GF-D8 (cell line): ENCODE results near the gene HSPA2.
"Not testable (repeated sequence)": the region's sequence is repeated elsewhere in the genome, so short reads cannot be mapped to it uniquely, and the experiment has no call there.

ENCODE experiments used
- DNase-seq: peaks from one replicate; lab custom pipeline; 2025; lab: John Stamatoyannopoulos, UW

Gene HSPA2

GRCh38 chr14:64515053-64515452 is 25.5 kb upstream of the HSPA2 start:
- DNase-seq: no peak

DNA sequence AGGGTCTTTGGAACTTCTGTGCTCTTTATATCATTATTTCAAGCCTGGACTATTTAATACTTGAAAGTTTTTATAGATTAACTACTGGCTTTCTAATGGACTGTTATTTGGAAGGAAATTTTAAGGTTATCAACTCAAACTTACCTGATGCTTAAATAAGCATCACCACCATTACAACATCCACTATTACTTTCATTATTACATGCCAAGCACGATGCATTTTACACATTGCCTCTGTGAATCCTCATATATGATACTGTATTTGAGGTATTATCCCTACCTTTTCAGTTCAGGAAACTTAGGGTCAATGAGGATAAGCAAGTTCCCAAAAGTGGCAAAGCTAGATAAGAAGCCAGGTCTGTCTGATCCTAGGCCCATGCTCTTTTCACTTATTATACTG is 23.6 kb upstream of the HSPA2 start:
- no peak for DNase-seq

DNA sequence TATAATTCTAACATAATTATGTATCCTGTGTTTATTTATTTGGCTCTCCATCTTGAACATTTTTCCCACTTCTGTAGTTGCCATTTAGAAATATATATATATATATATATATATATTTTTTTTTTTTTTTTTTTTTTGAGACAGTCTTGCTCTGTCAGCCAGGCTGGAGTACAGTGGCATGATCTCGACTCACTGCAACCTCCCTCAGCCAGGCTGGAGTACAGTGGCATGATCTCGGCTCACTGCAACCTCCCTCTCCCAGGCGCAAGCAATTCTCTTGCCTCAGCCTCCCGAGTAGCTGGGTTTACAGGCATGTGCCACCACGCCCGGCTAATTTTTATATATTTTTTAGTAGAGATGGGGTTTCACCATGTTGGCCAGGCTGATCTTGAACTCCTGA is 22.9 kb upstream of the HSPA2 start:
- not testable (repeated sequence) for DNase-seq

DNA sequence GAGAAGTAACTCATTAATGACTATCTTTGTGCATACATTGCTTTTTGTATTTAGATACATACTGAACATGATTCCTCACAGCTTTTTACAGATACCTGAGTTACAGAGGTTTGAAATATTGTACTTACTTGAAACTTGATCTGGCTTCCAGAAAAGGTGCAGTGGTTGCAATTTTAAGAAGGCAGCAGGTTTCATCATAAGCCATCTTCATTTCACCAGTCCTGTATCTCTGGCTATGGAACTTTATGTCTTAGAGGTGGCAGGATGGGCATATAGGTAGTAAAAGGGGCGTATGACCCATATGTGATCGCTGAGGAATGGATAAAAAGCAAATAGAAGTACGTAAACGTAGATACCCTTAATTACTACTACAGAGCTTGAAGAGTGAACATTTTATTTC is 22.3 kb upstream of the HSPA2 start:
- DNase-seq: no peak

- no peak for DNase-seq
Measured at GRCh38 chr14:64520699-64521098, 19.8 kb upstream of the HSPA2 start.

- no peak for DNase-seq
Measured at GRCh38 chr14:64522591-64523355, 17.8 kb upstream of the HSPA2 start.

GRCh38 chr14:64525354-64525753 is 15.2 kb upstream of the HSPA2 start:
- no peak for DNase-seq

DNA sequence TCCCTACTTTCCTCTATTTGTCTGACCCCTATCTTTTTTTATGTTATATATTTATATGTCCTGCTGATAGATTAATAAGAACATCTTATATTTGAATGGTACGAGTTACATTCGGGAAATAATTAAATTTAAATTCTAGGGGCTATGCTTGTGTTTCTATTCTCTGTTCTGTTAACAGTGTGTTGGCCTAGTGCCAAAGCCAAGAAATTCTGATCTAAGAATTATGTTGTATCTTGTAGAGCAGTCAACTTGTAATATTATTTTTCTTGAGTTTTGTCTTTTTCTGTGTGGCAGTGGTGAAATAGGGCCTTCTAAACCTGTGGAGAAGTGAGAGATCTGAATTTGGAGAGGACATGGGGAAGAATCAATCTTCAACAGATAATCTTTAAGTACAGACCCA is 9.0 kb upstream of the HSPA2 start:
- DNase-seq: no peak

DNA sequence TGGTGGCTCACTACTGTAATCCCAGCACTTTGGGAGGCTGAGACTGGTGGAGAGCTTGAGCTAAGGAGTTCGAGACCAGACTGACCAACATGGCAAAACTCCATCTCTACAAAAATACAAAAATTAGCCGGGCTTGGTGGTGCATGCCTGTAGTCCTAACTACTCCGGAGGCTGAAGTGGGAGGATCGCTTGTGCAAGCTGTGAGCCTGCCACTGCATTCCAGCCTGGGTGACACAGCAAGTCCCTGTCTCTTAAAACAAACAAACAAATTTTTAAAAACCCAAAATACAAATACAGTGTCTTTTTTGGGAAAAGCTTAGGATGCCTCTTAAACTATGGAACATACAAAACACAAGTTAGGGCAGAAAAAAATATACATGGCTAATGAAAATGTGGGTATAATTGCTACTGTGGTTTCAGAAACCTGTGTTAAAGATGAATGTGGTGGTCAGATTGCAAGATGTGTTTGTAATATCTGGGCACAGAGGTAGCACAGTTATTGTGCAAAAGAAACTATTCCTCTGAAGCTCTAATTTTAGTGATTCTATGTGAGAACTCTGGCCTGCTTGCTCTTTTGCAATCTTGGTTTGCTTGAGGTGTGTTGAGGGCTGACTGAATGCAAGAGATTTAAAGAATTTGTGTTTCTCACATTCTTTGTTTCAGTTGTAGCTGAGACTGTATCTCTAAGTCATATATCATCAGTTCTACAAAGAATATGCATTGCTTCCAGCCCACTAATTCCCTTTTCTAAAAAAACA is 3.9 kb upstream of the HSPA2 start:
- DNase-seq: no peak

GRCh38 chr14:64541261-64541971 is 875 bp downstream of the HSPA2 start:
- DNase-seq: no peak

DNA sequence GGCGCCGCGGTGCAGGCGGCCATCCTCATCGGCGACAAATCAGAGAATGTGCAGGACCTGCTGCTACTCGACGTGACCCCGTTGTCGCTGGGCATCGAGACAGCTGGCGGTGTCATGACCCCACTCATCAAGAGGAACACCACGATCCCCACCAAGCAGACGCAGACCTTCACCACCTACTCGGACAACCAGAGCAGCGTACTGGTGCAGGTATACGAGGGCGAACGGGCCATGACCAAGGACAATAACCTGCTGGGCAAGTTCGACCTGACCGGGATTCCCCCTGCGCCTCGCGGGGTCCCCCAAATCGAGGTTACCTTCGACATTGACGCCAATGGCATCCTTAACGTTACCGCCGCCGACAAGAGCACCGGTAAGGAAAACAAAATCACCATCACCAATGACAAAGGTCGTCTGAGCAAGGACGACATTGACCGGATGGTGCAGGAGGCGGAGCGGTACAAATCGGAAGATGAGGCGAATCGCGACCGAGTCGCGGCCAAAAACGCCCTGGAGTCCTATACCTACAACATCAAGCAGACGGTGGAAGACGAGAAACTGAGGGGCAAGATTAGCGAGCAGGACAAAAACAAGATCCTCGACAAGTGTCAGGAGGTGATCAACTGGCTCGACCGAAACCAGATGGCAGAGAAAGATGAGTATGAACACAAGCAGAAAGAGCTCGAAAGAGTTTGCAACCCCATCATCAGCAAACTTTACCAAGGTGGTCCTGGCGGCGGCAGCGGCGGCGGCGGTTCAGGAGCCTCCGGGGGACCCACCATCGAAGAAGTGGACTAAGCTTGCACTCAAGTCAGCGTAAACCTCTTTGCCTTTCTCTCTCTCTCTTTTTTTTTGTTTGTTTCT is 1.7 kb downstream of the HSPA2 start:
- no peak for DNase-seq

- DNase-seq: no peak
Measured at GRCh38 chr14:64542836-64543201, 2.3 kb downstream of the HSPA2 start.

DNA sequence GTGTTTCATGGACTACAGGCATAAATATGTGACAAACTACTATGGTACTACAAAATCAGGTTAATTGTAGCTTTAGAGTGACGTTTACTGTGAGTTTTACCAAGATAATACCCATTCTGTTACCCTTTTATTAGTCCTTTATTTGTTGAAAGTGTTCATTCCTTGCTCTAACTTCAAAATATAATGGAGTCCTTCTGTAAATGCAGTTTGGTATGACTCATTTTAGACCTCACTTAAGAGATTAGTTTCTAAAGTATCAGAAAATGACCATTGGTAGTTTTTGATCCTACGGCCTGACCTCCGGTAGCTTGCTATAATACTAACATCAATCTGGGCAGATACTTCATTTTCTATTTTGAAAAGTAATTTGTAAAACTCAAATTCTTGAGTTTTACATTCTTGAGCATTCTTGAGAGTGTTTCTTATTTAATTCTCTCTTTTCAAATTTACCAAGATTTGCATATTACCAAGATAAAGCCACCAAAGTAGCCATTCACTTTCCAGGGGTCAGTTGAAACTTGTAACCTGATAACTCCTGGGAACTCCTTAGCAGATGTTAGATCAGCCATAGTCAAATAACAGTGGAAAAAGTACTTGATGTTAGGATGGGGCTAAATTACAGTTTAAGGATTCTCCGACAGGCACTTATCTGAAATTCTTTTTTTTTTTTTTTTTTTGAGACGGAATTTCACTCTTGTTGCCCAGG is 4.2 kb downstream of the HSPA2 start:
- DNase-seq: no peak

DNA sequence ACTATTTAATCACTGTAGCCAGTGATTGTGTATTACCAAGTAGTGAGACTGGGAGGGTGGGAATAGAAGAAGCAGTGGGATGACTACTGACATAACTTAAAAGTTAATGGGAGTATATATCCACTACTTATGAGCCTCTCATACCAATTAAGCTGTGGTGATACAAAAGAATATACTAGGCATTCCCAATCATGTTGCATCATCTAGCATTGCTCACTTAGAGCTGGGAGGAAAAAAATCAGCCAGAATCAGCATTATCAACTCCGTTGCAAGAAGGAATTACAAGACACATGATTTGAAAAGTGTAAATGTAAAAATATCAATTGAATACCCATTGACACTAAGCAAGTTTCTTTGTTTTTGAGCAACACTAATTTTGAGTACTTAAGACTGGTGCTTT is 8.5 kb downstream of the HSPA2 start:
- DNase-seq: no peak

GRCh38 chr14:64549791-64550620 is 9.5 kb downstream of the HSPA2 start, which contains the start of gene PPP1R36:
TSS of gene PPP1R36 (plus strand) at chr14:64549961. CDS start at chr14:64549998, 37 bp downstream.
- DNase-seq: no peak

DNA sequence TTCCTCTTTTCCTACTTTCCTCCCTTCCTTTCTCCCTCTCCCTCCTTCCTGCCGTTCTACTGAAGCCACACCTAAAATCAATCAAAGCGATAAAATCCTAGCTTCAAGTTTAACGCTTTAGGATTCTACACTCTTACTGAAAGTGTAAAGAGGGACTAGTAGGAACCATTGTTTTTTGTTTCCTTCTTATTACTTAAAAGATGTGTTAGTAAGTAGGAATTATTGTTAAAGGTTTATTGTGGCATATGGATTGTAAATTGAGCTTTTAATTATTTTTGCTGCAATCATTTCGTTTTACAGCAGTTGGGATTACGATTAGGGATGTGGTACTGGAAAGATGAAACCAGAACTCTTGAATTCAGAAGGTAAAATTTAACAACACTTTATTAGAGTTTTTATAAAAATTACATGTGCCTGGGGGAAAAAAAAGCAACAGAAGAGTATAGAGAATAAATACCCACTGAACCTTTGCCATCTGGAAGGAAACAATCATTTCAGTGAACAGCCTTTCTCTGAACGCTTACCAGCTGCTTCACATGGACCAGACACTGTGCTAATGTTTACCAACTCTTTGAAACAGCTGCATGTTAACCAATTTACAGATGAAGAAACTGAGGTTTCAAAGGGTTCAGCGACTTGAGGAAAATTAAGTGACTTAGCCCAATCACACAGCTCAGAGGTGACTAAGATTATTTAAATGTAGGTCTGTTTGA is 10.2 kb downstream of the HSPA2 start:
- no peak for DNase-seq

DNA sequence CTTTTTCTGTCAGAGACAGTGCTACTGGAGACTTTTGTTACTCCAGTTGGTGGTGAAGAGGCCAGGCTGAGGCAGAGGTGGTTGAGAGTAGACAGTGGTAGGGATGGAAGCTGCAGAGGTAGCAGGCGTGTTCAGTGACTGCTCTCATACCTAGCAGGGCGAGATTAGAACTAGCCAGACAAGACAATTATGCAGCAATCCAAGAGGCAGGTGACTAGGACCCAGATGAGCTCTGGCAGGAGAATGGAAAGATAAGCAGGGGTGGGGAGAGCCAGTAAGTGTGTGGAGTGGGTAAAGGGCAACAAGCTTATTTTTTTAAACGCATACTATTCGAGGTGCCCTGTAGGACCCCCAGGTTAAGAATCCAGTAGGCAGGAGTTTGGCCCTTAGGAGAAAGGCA is 14.0 kb downstream of the HSPA2 start:
- no peak for DNase-seq

- DNase-seq: no peak
Measured at GRCh38 chr14:64556526-64556925, 16.0 kb downstream of the HSPA2 start.

DNA sequence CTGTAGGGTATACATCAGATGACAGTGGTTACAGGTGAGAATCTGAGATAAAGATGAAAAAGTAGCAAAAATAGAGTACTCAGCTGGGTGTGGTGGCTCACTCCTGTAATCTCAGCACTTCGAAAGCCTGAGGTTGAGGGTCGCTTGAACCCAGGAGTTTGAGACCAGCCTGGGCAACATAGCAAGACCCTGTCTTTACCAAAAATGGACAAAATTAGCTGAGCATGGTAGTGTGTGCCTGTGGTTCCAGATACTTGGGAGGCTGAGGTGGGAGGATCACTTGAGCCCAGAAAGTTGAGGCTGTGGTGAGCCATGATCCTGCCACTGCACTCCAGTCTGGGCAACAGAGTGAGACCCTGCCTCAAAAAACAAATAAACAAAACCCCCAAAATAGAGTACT is 17.7 kb downstream of the HSPA2 start:
- DNase-seq: not testable (repeated sequence)

DNA sequence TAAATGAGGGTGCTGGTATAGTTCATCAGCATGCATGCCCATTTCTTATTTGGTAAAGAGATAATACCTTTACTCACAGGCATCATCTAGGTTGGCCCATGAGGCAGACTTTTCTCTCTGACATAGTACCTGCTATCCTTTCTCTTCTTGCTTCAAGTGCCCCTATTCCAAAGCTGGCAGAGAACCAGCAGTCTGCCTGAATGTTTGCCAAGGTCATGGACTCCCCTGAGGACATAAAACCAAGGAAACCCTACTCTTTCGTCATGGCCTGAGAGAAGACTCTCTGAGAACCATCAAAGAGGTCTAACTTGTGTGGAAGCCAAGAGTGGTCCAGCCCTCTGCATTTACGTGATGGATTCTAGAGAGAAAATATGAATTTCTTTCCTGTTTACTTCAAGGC is 21.1 kb downstream of the HSPA2 start:
- DNase-seq: no peak
